Activated CD4-positive, alpha-beta memory T cell treated with anti-CD3 and anti-CD28 coated beads, Interleukin-2, amount 10 ng/mL, durations not matched to agents 7 days and 5 days (primary cell): ENCODE results near the gene TMEM164. TPM values are rescaled to one million over a fixed set of nuclear protein-coding genes. Genes with fewer than 3 reads are reported as not detected.

Experiments
- CTCF ChIA-PET: fragments of 350-600 bp; sonication (Branson Sonifier 250); formaldehyde crosslinking; loops from one replicate; lab custom pipeline; 2021; ENCODE audit warnings: antibody characterized with exemption, inconsistent platforms; lab: Charles Lee
- POLR2A ChIA-PET: fragments of 350-600 bp; sonication (Branson Sonifier 250); formaldehyde crosslinking; loops from one replicate; lab custom pipeline; 2021; ENCODE audit warnings: antibody characterized with exemption; lab: Charles Lee
- DNase-seq: peaks from one replicate; pipeline ENCODE4 v3.0.0-alpha.2; 2020
- H3K27ac Mint-ChIP-seq: one replicate; pipeline ENCODE4 v1.8.0; 2021; ENCODE audit warnings: mild to moderate bottlenecking, mixed read lengths
- H3K27me3 Mint-ChIP-seq: one replicate; pipeline ENCODE4 v1.8.0; 2021; ENCODE audit warnings: mixed read lengths
- H3K36me3 Mint-ChIP-seq: one replicate; pipeline ENCODE4 v1.8.0; 2021; ENCODE audit warnings: low read depth, mixed read lengths
- H3K4me1 Mint-ChIP-seq: one replicate; pipeline ENCODE4 v1.8.0; 2021; ENCODE audit warnings: mixed read lengths
- H3K4me3 Mint-ChIP-seq: one replicate; pipeline ENCODE4 v1.8.0; 2021; ENCODE audit warnings: mild to moderate bottlenecking, mixed read lengths
- H3K9me3 Mint-ChIP-seq: one replicate; pipeline ENCODE4 v1.8.0; 2021; ENCODE audit warnings: mixed read lengths
- total RNA-seq, 2 experiments: library from RNA; stranded (reverse); gene quantifications; one replicate each; pipeline ENCODE4 v1.2.3, GENCODE V29; 2021

TMEM164 gene
- total RNA-seq, 2 experiments from 2014 or later, result 18.7 to 24.1 TPM

GRCh38 chrX:110201799-110202198 lies 198.9 kb downstream of the TMEM164 start:
- H3K27me3 Mint-ChIP-seq, result no peaks in the 10 kb centered on the region
- H3K4me1 Mint-ChIP-seq, result peaks cover 11% of the 10 kb centered on the region
- no peaks in the 10 kb centered on the region for H3K9me3 Mint-ChIP-seq
- no peak overlapping the region for H3K27ac Mint-ChIP-seq
- H3K4me3 Mint-ChIP-seq, result no peak overlapping the region
- no peak for DNase-seq
- peaks cover 20% of the 10 kb centered on the region for H3K36me3 Mint-ChIP-seq
- ChIA-PET POLR2A (no interaction called here), CTCF (no interaction called here)

GRCh38 chrX:110204986-110205385 lies 202.1 kb downstream of the TMEM164 start:
- Mint-ChIP-seq H3K27ac (no peak overlapping the region), H3K36me3 (peaks cover 23% of the 10 kb centered on the region), H3K4me3 (no peak overlapping the region), H3K27me3 (no peaks in the 10 kb centered on the region), H3K9me3 (no peaks in the 10 kb centered on the region), H3K4me1 (peaks cover 11% of the 10 kb centered on the region)
- no peak for DNase-seq
- POLR2A ChIA-PET, result interaction anchor here (1.4 kb wide), 1 partner anchor 113 kb away, joined by 3 read pairs; the partner anchor contains the start of gene AMMECR1
- CTCF ChIA-PET, result no interaction called here

DNA sequence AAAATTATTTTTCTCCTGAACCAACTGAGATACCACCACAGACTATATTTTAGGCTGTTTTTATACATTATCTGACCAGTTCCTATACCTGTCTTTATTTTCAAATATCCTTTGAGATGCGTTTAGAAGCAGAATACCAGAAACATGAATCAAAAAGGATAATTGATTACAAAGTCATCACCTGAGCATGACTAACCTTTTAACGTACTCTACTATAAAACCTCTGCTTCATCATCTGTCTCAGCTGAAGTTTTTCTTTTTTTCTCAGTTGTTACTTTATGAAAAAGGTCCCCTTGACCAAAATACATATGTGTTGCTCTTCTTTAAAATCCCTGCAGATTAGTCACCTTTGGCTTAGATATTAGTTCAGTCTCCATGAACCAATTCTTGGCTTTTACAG lies 205.2 kb downstream of the TMEM164 start:
- Mint-ChIP-seq H3K4me1 (peaks cover 11% of the 10 kb centered on the region), H3K36me3 (peaks cover 6% of the 10 kb centered on the region), H3K4me3 (no peak overlapping the region), H3K27me3 (no peaks in the 10 kb centered on the region), H3K9me3 (no peaks in the 10 kb centered on the region), H3K27ac (no peak overlapping the region)
- ChIA-PET CTCF (no interaction called here), POLR2A (no interaction called here)
- DNase-seq, result no peak

GRCh38 chrX:110210417-110211139 lies 207.7 kb downstream of the TMEM164 start:
- POLR2A ChIA-PET, result interaction anchor here (1.0 kb wide), 1 partner anchor 107 kb away, joined by 4 read pairs; the partner anchor contains the start of gene AMMECR1

DNA sequence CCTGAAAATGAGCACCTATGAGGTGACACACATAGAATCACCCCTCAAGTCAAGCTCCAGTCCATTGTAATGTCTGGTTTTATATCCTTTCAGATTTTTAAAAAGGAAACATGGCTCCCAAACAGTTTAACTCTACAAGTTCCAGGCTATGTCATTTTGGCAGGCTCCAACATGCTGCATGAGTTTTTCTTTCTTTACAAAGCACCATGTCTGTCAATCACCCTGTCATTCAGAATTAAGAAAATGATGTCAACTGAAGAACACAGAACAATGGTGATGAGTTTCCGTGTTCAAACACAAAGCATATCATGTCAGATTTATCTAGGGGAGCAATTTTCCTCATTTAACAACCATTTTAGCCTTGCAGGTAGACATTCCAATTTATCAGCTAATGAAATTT lies 208.4 kb downstream of the TMEM164 start:
- H3K27me3 Mint-ChIP-seq, result no peaks in the 10 kb centered on the region
- H3K4me1 Mint-ChIP-seq, result peaks cover 4% of the 10 kb centered on the region
- H3K27ac Mint-ChIP-seq, result no peak overlapping the region
- H3K4me3 Mint-ChIP-seq, result no peak overlapping the region
- ChIA-PET POLR2A (interaction anchor here (1.0 kb wide), 1 partner anchor 107 kb away, joined by 4 read pairs; the partner anchor contains the start of gene AMMECR1), CTCF (no interaction called here)
- DNase-seq, result no peak
- no peaks in the 10 kb centered on the region for H3K9me3 Mint-ChIP-seq
- H3K36me3 Mint-ChIP-seq, result peaks cover 13% of the 10 kb centered on the region

More at GRCh38 chrX:110210417-110211139, 207.7 kb downstream of the TMEM164 start:
- CTCF ChIA-PET, result no interaction called here
- no peaks in the 10 kb centered on the region for H3K9me3 Mint-ChIP-seq
- no peaks in the 10 kb centered on the region for H3K27me3 Mint-ChIP-seq
- H3K36me3 Mint-ChIP-seq, result peaks cover 9% of the 10 kb centered on the region
- peaks cover 8% of the 10 kb centered on the region for H3K4me1 Mint-ChIP-seq
- H3K27ac Mint-ChIP-seq, result no peak overlapping the region
- no peak overlapping the region for H3K4me3 Mint-ChIP-seq
- DNase-seq, result no peak

GRCh38 chrX:110212299-110212698 lies 209.4 kb downstream of the TMEM164 start:
- no peak overlapping the region for H3K4me3 Mint-ChIP-seq
- no peak overlapping the region for H3K27ac Mint-ChIP-seq
- DNase-seq, result no peak
- ChIA-PET CTCF (no interaction called here), POLR2A (no interaction called here)
- no peaks in the 10 kb centered on the region for H3K27me3 Mint-ChIP-seq
- no peaks in the 10 kb centered on the region for H3K9me3 Mint-ChIP-seq
- H3K36me3 Mint-ChIP-seq, result peaks cover 14% of the 10 kb centered on the region
- H3K4me1 Mint-ChIP-seq, result peaks cover 4% of the 10 kb centered on the region

- H3K4me3 Mint-ChIP-seq, result no peak overlapping the region
- H3K36me3 Mint-ChIP-seq, result peaks cover 12% of the 10 kb centered on the region
- H3K4me1 Mint-ChIP-seq, result peaks cover 9% of the 10 kb centered on the region
- peak overlapping the region; percentile 45 for H3K27ac Mint-ChIP-seq
- no peaks in the 10 kb centered on the region for H3K9me3 Mint-ChIP-seq
- ChIA-PET CTCF (no interaction called here), POLR2A (no interaction called here)
- DNase-seq, result no peak
- H3K27me3 Mint-ChIP-seq, result no peaks in the 10 kb centered on the region
Observed at GRCh38 chrX:110213183-110213582, 210.3 kb downstream of the TMEM164 start.

DNA sequence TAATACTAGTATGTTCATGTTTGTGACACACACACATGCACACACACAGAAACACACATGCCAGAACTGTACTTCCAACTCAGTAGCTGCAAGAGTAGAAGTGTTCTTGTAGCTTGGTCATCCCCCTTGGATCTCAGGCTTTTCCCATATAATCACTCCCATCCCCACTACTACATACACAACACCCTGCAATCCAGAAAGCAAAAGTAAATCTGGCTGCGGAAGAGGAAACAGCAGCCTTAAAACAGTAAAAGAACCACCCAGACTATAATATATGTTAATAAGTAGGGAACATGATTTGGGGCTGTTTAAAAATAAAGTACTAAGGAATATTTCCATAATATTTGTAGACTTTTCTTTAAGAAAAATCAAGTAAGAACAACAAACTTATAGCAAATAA lies 211.8 kb downstream of the TMEM164 start:
- Mint-ChIP-seq H3K27me3 (no peaks in the 10 kb centered on the region), H3K4me1 (peaks cover 9% of the 10 kb centered on the region), H3K36me3 (peaks cover 12% of the 10 kb centered on the region), H3K9me3 (no peaks in the 10 kb centered on the region), H3K4me3 (no peak overlapping the region), H3K27ac (peak overlapping the region; percentile 31)
- ChIA-PET CTCF (no interaction called here), POLR2A (no interaction called here)
- DNase-seq, result no peak

- peaks cover 12% of the 10 kb centered on the region for H3K36me3 Mint-ChIP-seq
- no peak for DNase-seq
- H3K27ac Mint-ChIP-seq, result no peak overlapping the region
- peaks cover 9% of the 10 kb centered on the region for H3K4me1 Mint-ChIP-seq
- no peaks in the 10 kb centered on the region for H3K27me3 Mint-ChIP-seq
- no peak overlapping the region for H3K4me3 Mint-ChIP-seq
- ChIA-PET POLR2A (no interaction called here), CTCF (no interaction called here)
- H3K9me3 Mint-ChIP-seq, result no peaks in the 10 kb centered on the region
Observed at GRCh38 chrX:110215411-110215810, 212.5 kb downstream of the TMEM164 start.

GRCh38 chrX:110216027-110216426 lies 213.1 kb downstream of the TMEM164 start:
- CTCF ChIA-PET, result no interaction called here
- peaks cover 12% of the 10 kb centered on the region for H3K36me3 Mint-ChIP-seq
- H3K27me3 Mint-ChIP-seq, result no peaks in the 10 kb centered on the region
- H3K4me1 Mint-ChIP-seq, result peaks cover 10% of the 10 kb centered on the region
- no peak overlapping the region for H3K27ac Mint-ChIP-seq
- DNase-seq, result no peak
- POLR2A ChIA-PET, result interaction anchor here (0.6 kb wide), 1 partner anchor 193 kb away, joined by 5 read pairs; no protein-coding TSS in a partner anchor
- H3K4me3 Mint-ChIP-seq, result no peak overlapping the region
- no peaks in the 10 kb centered on the region for H3K9me3 Mint-ChIP-seq

- H3K27me3 Mint-ChIP-seq, result no peaks in the 10 kb centered on the region
- peaks cover 13% of the 10 kb centered on the region for H3K4me1 Mint-ChIP-seq
- H3K9me3 Mint-ChIP-seq, result no peaks in the 10 kb centered on the region
- no peak overlapping the region for H3K27ac Mint-ChIP-seq
- no peak overlapping the region for H3K4me3 Mint-ChIP-seq
- ChIA-PET POLR2A (no interaction called here), CTCF (no interaction called here)
- H3K36me3 Mint-ChIP-seq, result peaks cover 14% of the 10 kb centered on the region
- DNase-seq, result no peak
Observed at GRCh38 chrX:110218591-110218990, 215.7 kb downstream of the TMEM164 start.

DNA sequence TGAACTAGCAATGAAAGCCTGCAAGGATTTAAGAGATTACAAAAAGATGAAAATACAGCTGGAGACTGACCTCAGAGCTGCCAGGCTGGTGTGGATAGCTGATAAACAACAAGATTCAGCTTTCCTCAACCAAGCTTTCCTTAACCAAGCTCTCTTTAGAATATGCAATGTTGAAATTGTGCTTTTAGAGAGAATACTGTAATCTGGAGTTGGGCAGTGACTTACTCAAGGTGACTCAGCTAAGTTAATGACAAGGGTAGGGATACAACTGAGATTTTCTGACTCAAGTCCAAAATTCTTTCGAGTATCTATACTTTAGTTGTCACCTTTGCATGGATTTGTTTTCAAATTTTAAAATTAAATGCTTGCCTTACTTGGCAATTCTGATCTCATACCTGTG lies 217.0 kb downstream of the TMEM164 start:
- ChIA-PET CTCF (interaction anchor here (1.0 kb wide), 1 partner anchor 193 kb away, joined by 3 read pairs; no protein-coding TSS in a partner anchor), POLR2A (no interaction called here)
- DNase-seq, result no peak
- Mint-ChIP-seq H3K27ac (no peak overlapping the region), H3K36me3 (peaks cover 10% of the 10 kb centered on the region), H3K9me3 (no peaks in the 10 kb centered on the region), H3K4me1 (peaks cover 11% of the 10 kb centered on the region), H3K27me3 (no peaks in the 10 kb centered on the region), H3K4me3 (no peak overlapping the region)

DNA sequence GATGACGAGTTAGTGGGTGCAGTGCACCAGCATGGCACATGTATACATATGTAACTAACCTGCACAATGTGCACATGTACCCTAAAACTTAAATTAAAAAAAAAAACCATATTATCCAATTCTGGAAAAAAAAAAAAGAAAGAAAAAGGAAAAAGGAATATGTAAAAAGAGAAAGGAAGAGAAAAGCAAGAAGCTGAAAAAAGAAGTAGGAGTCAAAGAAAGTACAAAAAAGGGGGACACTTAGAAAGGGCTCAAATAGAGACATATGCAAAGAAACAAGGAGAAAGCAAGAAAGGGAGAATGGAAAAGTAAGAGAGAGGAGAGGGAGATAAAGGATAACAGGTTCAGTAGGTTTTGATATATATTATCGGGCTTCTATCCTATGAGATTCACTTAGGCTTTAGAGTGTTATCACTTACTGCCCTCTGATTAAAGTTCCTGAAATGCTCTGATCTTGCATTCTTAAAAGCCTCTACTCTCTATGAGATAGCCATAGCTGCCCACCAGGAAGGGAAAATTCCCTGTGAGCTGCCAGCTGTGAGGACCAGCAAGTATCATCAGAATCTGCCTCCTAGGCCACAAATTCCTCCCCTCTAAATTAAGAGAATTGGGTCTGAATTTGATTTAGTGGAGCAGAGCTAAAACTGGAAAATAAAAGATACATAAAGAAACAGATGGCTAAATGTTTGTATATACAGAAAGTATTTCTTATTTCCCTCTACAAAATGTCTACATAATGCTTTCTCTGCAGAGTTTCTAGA lies 219.8 kb downstream of the TMEM164 start:
- Mint-ChIP-seq H3K27ac (no peak overlapping the region), H3K4me1 (peaks cover 6% of the 10 kb centered on the region), H3K4me3 (no peak overlapping the region), H3K9me3 (no peaks in the 10 kb centered on the region), H3K27me3 (no peaks in the 10 kb centered on the region), H3K36me3 (peaks cover 7% of the 10 kb centered on the region)
- DNase-seq, result no peak
- CTCF ChIA-PET, result no interaction called here
- POLR2A ChIA-PET, result no interaction called here
